Uterus (tissue), 4 donors: ENCODE measurements around the gene C3orf18. TPM values are rescaled to one million over a fixed set of nuclear protein-coding genes. Genes with fewer than 3 reads are reported as not detected.
A peak's percentile ranks its signal among the peaks of the same experiment; 100 is the strongest.

Experiments used
- DNase-seq, 2 donors: peaks; one replicate each; pipeline ENCODE4 v3.0.0-alpha.2; 2019 to 2020
- H3K27ac ChIP-seq, 2 donors: fragments of 200-600 bp; sonication (generic); 1 replicate in 1 of 2; 2 replicates in 1 of 2; pipeline ENCODE4 v1.5.1; 2016 to 2018
- H3K27me3 ChIP-seq, 2 donors: fragments of 200-600 bp; sonication (generic); one replicate each; pipeline ENCODE4 v1.5.1; 2018 to 2019; ENCODE audit warnings: control low read depth in 1 of 2
- H3K36me3 ChIP-seq, 2 donors: fragments of 200-600 bp; sonication (generic); one replicate each; pipeline ENCODE4 v1.5.1; 2019; ENCODE audit warnings: control low read depth in 1 of 2
- H3K4me1 ChIP-seq, 2 donors: fragments of 200-600 bp; sonication (generic); one replicate each; pipeline ENCODE4 v1.5.1; 2018 to 2019; ENCODE audit warnings: control low read depth in 1 of 2
- H3K4me3 ChIP-seq, 2 donors: fragments of 200-600 bp; sonication (generic); 1 replicate in 1 of 2; 2 replicates in 1 of 2; pipeline ENCODE4 v1.5.1; 2018 to 2019; ENCODE audit warnings: mild to moderate bottlenecking in 1 of 2
- H3K9me3 ChIP-seq, 2 donors: fragments of 200-600 bp; sonication (generic); one replicate each; pipeline ENCODE4 v1.5.1; 2019; ENCODE audit warnings: control low read depth in 1 of 2
- POLR2A ChIP-seq, 2 donors: fragments of 450-650 bp; IDR thresholded peaks; one replicate each; pipeline ENCODE4 v1.6.1; 2016; ENCODE audit warnings: antibody characterized with exemption in 2 of 2, mild to moderate bottlenecking in 1 of 2, moderate library complexity in 1 of 2
- intact Hi-C: fragments of 100-400 bp; cut with DNase I; formaldehyde crosslinking; loops from one replicate; pipeline ENCODE4 v1.15.1; 2023; ENCODE audit warnings: low total_unique reads
- total RNA-seq, 4 donors: library from RNA; depleted of rRNA in 3 of 4; stranded (reverse); fragments of >200 nt in 3 of 4; gene quantifications; one replicate each; pipeline versions ENCODE4 v1.1.0 to v1.2.4, GENCODE V29; 2014 to 2023
- TF ChIP-seq, protein P1 (sequence below), 4 experiments: fragments of 200-600 bp in 2 of 4; fragments of 450-650 bp in 2 of 4; sonication (generic) in 2 of 4; IDR thresholded peaks; one replicate each; pipeline ENCODE4 v1.5.1; 2016 to 2019; ENCODE audit warnings: antibody characterized with exemption in 4 of 4, mild to moderate bottlenecking in 2 of 4, moderate library complexity in 1 of 4
- donor health status: DM: yes; HTN: yes; CAD: no.

Gene C3orf18
- total RNA-seq, 4 donors from 2014 or later: 7.1 to 21.0 (median 20.7) TPM

DNA sequence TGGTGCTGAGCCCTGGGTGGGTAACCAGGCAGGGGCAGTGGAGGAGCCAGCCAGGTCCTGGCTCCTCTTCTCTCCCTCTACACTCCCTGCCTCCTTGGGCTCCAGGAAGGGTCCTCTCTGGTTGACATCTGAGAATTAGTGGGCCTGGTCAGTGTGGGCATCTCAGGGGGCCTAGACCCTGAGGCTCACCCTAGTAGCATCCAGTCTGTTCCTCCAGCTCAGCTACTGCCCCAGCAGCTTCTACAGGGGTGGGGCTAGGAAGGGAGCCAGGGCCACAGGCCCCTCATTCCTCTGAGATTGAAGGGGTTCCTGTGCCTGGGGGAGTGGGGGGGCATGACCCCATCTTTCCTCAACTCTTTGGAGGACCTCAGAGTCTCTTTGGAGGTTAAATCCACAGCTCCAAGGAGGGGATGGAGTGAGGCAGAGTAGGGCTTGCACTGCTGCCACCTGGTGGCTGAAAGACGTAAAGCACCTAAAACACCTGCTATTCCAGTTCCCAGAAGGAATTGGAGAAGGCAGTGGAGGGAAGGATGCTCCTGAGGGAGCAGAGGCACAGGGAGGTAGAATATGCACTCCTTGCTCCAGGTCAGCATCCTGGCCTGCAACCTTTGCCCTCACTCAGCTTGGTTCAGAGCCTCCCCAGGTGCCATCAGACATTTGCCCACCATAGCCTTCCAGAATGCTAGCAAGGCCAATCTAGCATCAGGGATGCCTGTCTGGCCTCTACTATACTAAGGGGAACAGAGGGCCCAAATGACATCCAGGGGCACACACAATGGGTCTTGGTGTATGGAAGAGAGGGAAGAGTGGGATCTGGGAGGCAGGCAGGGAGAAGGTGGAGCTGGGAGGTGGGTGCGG lies 25.1 kb downstream of the C3orf18 start:
- Histone ChIP-seq H3K36me3 (no peaks in the 10 kb centered on the region), H3K9me3 (no peaks in the 10 kb centered on the region), H3K27ac (no peak overlapping the region), H3K4me3 (no peak overlapping the region), H3K4me1 (no peaks in the 10 kb centered on the region), H3K27me3 (no peaks in the 10 kb centered on the region)
- DNase-seq: peak; percentile 66 to 72
- TF ChIP-seq, protein P1, sequence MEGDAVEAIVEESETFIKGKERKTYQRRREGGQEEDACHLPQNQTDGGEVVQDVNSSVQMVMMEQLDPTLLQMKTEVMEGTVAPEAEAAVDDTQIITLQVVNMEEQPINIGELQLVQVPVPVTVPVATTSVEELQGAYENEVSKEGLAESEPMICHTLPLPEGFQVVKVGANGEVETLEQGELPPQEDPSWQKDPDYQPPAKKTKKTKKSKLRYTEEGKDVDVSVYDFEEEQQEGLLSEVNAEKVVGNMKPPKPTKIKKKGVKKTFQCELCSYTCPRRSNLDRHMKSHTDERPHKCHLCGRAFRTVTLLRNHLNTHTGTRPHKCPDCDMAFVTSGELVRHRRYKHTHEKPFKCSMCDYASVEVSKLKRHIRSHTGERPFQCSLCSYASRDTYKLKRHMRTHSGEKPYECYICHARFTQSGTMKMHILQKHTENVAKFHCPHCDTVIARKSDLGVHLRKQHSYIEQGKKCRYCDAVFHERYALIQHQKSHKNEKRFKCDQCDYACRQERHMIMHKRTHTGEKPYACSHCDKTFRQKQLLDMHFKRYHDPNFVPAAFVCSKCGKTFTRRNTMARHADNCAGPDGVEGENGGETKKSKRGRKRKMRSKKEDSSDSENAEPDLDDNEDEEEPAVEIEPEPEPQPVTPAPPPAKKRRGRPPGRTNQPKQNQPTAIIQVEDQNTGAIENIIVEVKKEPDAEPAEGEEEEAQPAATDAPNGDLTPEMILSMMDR (IDR thresholded peaks at IDR 0.05): peak; percentile 80 to 88 (median 86)
- TF ChIP-seq POLR2A (IDR thresholded peaks at IDR 0.05): no peak
- intact Hi-C loops: loop anchor here (2.0 to 10.0 kb wide), 2 partner anchors 168 to 196 kb away; no protein-coding TSS in a partner anchor

DNA sequence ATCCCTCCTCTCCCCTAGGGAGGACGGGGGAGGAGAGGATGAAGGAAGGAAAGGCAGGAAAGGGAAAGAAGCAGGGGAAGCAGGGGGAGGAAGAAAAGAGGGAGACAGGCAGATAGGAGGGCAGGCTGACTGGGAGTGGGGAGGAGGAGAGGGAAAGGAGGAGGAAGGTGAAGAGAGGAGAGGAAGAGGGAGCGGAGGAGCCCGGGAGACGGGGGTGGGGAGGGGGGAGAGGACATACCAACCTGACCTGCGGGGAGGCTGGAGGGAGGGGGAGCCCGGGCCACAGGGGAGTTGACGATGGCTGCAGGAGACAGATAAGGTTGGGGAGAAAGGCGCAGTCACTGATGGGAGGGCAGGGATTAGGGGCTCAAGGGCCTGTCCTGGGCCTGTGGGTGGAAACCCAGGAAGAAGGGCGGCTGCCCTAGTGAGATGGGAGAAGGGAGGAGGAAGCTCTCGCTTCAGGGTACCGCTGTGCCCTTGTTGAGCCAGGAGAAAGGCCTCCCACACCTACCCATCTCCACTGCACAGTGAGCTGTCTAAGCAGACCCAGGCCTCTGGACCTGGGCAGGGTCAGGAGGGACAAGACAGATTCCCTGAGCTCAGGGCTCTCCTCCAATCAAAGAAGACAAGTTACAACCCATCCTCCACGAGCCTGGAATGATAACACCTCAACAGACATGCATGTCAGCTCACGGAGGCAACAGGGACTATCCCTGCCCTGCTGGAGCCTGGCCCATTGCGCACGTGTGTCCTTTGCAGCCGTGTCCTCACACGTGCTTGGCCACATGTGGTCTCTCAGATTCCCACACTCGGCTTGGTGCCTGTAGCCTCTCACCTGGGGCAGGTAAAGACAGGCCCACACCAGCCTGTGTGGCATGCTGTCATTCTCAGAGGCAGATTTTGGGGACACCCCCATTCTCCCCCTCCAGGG lies 27.9 kb downstream of the C3orf18 start:
- Histone ChIP-seq H3K27ac (no peak overlapping the region), H3K4me1 (no peaks in the 10 kb centered on the region), H3K9me3 (no peaks in the 10 kb centered on the region), H3K36me3 (no peaks in the 10 kb centered on the region), H3K4me3 (no peak overlapping the region), H3K27me3 (no peaks in the 10 kb centered on the region)
- DNase-seq: no peak
- intact Hi-C loops: loop anchor here (10.0 kb wide), 1 partner anchor 165 kb away; no protein-coding TSS in a partner anchor
- TF ChIP-seq POLR2A (IDR thresholded peaks at IDR 0.05): no peak
- TF ChIP-seq, protein P1 (IDR thresholded peaks at IDR 0.05): no peak

DNA sequence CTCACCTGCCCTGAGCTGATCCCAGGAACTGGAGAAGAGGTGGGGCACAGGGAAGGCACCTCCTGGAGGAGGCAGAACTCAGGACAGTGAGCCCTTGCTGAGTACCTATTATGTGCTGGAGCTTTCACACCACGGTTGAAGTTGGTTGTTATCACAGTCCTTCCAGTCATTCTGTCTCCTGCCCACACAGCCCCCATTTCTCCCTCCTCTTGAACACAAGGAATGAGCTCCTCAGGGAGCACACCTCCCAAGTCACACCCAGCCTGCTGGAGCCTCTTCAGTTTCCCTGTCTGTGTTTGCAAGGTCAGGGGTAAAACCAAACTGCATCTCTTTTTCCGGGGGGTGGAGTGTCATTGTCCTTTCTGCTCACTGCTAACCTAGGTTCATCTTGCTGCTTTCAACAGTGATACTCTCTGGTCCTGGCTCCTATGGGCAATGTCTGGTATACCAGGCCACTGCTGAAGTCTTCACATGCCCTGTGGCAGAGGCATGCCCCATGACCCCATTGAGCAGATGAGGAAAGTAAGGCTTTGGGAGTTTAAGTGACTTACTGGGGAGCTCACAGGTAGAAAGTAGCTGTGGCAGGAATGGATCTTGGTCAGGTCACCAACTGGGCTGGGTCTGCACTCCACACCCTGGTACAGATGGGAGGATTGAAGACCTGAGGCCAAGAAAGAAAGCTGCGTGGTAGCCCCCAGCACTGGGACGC lies 30.0 kb downstream of the C3orf18 start:
- TF ChIP-seq POLR2A (IDR thresholded peaks at IDR 0.05): no peak
- TF ChIP-seq, protein P1 (IDR thresholded peaks at IDR 0.05): no peak
- intact Hi-C loops: no loop called here

DNA sequence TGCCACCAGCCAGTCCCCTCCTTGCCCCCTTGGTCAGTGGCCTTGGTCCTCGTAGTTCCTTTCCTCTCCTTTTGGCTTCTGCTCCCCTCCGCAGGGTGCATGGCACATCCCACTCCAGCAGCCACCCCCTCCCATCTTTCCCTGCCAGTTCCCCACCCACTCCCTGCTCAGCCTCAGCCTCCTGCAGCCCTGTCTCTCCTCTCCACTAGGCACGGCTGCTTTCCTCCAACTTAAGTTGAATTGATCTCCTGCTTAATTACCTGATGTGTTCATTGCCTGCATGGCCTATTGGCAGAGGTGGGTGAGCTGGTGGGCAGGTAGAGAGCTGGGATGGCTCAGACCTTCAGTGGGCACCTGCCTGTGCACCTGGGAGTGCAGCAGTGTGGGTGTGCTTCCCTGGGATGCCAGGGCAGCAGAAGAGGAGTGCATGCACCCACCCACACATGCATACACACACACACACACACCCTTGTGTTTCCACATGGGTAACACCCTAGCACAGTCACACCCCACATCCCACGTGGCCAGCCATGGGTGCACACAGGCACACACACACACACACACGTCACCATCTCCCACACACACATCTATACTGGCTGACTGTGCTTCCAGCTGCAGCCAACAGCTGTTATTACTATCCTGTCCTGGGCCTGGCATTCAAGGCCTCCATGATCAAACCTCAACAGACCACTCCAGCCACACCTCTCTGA lies 30.9 kb downstream of the C3orf18 start:
- no peak for TF ChIP-seq POLR2A (IDR thresholded peaks at IDR 0.05)
- TF ChIP-seq, protein P1 (IDR thresholded peaks at IDR 0.05): no peak
- intact Hi-C loops: no loop called here

More for the DNA sequence above, 30.0 kb downstream of the C3orf18 start:
- no peak overlapping the region for H3K4me3 ChIP-seq
- DNase-seq: no peak
- H3K27me3 ChIP-seq: no peaks in the 10 kb centered on the region
- no peaks in the 10 kb centered on the region for H3K9me3 ChIP-seq
- H3K27ac ChIP-seq: no peak overlapping the region
- H3K4me1 ChIP-seq: no peaks in the 10 kb centered on the region
- no peaks in the 10 kb centered on the region for H3K36me3 ChIP-seq

More for the DNA sequence above, 30.9 kb downstream of the C3orf18 start:
- no peaks in the 10 kb centered on the region for H3K4me1 ChIP-seq
- no peaks in the 10 kb centered on the region for H3K9me3 ChIP-seq
- no peak overlapping the region for H3K4me3 ChIP-seq
- H3K27me3 ChIP-seq: no peaks in the 10 kb centered on the region
- no peaks in the 10 kb centered on the region for H3K36me3 ChIP-seq
- H3K27ac ChIP-seq: no peak overlapping the region
- DNase-seq: no peak
